Activated gamma-delta T cell treated with Interleukin-2 at 50 U/mL for 16 hours (primary cell): ENCODE data around the gene RPS6KA5.
"Not testable (repeated sequence)": the region's sequence is repeated elsewhere in the genome, so short reads cannot be mapped to it uniquely, and the experiment has no call there.

Experiments used
- DNase-seq: peaks from one replicate; pipeline ENCODE4 v3.0.0-alpha.2; 2020

The RPS6KA5 gene

GRCh38 chr14:90980636-90981035 is 79.8 kb downstream of the RPS6KA5 start:
- DNase-seq = not testable (repeated sequence)

- no peak for DNase-seq
Measured at GRCh38 chr14:90979515-90979914, 80.9 kb downstream of the RPS6KA5 start.

- DNase-seq = no peak
Measured at GRCh38 chr14:90976101-90976500, 84.3 kb downstream of the RPS6KA5 start.

GRCh38 chr14:90971687-90972086 is 88.8 kb downstream of the RPS6KA5 start:
- no peak for DNase-seq

GRCh38 chr14:90970167-90970600 is 90.3 kb downstream of the RPS6KA5 start:
- DNase-seq = no peak

- no peak for DNase-seq
Measured at GRCh38 chr14:90969531-90970166, 90.8 kb downstream of the RPS6KA5 start.

- DNase-seq = no peak
Measured at GRCh38 chr14:90968025-90968424, 92.4 kb downstream of the RPS6KA5 start.

GRCh38 chr14:90966493-90966892 is 93.9 kb downstream of the RPS6KA5 start:
- DNase-seq = no peak

GRCh38 chr14:90965765-90966164 is 94.7 kb downstream of the RPS6KA5 start:
- DNase-seq = no peak

GRCh38 chr14:90963343-90963742 is 97.1 kb downstream of the RPS6KA5 start:
- no peak for DNase-seq

- no peak for DNase-seq
Measured at GRCh38 chr14:90962505-90963109, 97.8 kb downstream of the RPS6KA5 start.

- DNase-seq = no peak
Measured at GRCh38 chr14:90960818-90961217, 99.6 kb downstream of the RPS6KA5 start.

GRCh38 chr14:90959344-90959743 is 101.1 kb downstream of the RPS6KA5 start:
- DNase-seq = no peak

- no peak for DNase-seq
Measured at GRCh38 chr14:90956273-90956672, 104.2 kb downstream of the RPS6KA5 start.

GRCh38 chr14:90953643-90954042 is 106.8 kb downstream of the RPS6KA5 start:
- DNase-seq = not testable (repeated sequence)

GRCh38 chr14:90943367-90943766 is 117.1 kb downstream of the RPS6KA5 start:
- no peak for DNase-seq

GRCh38 chr14:90942511-90942910 is 117.9 kb downstream of the RPS6KA5 start:
- DNase-seq = no peak

GRCh38 chr14:90941706-90942105 is 118.7 kb downstream of the RPS6KA5 start:
- DNase-seq = no peak

- no peak for DNase-seq
Measured at GRCh38 chr14:90940318-90940962, 120.0 kb downstream of the RPS6KA5 start.

- DNase-seq = not testable (repeated sequence)
Measured at GRCh38 chr14:90939252-90939795, 121.1 kb downstream of the RPS6KA5 start.

- DNase-seq = no peak
Measured at GRCh38 chr14:90938615-90939014, 121.8 kb downstream of the RPS6KA5 start.

- DNase-seq = no peak
Measured at GRCh38 chr14:90936757-90937440, 123.5 kb downstream of the RPS6KA5 start.

- no peak for DNase-seq
Measured at GRCh38 chr14:90924621-90925340, 135.7 kb downstream of the RPS6KA5 start.
